Measurements from ENCODE around the gene FBXL19.

FBXL19 gene

DNA sequence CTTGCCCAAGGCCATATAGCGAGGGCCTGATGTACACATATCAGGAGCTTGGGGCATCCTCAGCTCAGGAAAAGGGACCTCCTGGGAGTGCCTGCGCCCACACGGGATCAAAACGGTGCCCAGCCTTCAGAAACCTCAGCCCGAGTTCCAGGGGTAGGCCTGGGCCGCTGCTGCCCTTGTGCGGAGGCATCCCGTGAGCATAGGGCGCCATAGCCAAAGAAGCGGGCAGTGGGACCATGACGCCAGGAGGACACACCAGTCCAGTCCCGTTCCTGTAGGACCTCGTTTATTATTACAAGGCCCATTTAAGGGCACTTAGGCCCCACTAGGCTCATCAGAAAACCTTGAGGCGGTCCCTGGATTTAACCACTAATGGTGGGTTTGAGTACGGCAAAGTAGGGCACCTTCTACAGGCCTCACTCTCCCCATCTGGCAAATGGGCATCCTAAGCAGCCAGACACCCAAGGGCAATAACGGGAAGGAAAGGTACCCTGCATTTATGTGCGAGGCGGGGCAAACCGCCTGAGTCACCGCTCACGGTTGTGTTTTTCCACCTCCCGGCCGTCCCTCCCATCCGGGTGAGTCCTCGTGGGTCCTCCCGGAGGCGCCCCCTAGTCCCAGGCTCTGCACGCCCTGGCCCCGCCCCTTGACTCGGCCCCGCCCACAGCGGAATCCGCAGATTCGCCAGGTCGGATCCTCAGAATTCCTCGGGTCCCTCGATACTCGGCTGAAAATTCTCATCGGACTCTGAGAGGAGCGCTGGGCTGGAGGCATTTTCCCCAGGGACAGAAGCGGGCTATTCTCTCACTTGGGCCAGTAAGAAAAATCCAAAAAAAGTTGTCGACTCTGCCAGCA lies 33.5 kb downstream of the FBXL19 start:
- POLR2A ChIA-PET = no interaction called here

DNA sequence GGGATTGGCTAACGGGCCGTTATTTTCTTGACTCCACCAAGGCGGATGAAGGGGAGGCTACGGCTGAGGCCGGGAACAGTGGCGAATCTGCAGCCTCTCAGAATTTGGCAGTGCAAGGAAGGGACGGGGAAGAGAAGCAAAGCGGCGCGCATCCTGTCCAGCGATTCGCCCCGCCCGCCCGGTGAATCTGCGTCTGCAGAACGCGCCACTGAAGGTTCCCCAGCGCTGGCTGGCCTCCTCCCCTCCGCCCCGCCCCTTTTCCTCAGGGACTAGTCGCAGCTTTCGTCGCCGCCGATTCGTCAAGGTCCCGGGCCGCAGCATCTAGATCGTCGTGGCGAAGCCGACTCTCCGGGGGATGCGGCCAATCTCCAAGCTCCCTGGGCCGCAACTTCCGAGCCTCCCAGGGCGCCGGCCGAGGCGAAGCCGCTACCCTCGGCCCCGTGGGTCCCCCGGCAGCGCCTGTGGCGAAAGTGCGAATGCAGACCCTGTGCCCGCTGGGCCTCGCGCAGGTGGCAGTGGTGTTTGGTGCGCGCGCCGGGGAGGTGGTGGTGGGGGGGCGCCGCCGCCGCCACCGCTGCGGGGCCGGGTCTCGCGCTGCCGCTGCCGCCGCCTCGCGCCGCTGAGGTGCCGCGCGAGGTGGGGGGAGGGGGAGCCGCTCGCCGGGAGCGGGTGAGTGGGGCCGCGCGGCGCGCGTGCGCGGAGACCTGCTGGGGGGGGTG lies 34.2 kb downstream of the FBXL19 start, which contains the start of gene SETD1A:
Gene SETD1A, plus strand, starts transcription at position 299 of the 719 bp plus-strand sequence. CDS start 978 bp downstream, outside the sequence.
- POLR2A ChIA-PET = no interaction called here
- TF ChIP-seq, protein P1, sequence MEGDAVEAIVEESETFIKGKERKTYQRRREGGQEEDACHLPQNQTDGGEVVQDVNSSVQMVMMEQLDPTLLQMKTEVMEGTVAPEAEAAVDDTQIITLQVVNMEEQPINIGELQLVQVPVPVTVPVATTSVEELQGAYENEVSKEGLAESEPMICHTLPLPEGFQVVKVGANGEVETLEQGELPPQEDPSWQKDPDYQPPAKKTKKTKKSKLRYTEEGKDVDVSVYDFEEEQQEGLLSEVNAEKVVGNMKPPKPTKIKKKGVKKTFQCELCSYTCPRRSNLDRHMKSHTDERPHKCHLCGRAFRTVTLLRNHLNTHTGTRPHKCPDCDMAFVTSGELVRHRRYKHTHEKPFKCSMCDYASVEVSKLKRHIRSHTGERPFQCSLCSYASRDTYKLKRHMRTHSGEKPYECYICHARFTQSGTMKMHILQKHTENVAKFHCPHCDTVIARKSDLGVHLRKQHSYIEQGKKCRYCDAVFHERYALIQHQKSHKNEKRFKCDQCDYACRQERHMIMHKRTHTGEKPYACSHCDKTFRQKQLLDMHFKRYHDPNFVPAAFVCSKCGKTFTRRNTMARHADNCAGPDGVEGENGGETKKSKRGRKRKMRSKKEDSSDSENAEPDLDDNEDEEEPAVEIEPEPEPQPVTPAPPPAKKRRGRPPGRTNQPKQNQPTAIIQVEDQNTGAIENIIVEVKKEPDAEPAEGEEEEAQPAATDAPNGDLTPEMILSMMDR (IDR thresholded peaks at IDR 0.05; ENCODE audit: control extremely low read depth, extremely low read depth, low read depth, missing control alignments) = no peak
- peak; percentile 97 for DNase-seq (ENCODE audit: extremely low spot score)
- CTCF ChIA-PET = interaction anchor here (0.7 kb wide), 1 partner anchor 103 kb away, joined by 3 read pairs; no protein-coding TSS in a partner anchor

More for the DNA sequence above, 33.5 kb downstream of the FBXL19 start:
- DNase-seq (ENCODE audit: extremely low spot score) = peak; percentile 87
- TF ChIP-seq, protein P1 (IDR thresholded peaks at IDR 0.05; ENCODE audit: control extremely low read depth, extremely low read depth, low read depth, missing control alignments) = peak; percentile 38
- CTCF ChIA-PET = interaction anchor here (1.6 to 15.1 kb wide), 2 partner anchors 18 to 143 kb away, joined by 5 to 173 read pairs; no protein-coding TSS in a partner anchor

DNA sequence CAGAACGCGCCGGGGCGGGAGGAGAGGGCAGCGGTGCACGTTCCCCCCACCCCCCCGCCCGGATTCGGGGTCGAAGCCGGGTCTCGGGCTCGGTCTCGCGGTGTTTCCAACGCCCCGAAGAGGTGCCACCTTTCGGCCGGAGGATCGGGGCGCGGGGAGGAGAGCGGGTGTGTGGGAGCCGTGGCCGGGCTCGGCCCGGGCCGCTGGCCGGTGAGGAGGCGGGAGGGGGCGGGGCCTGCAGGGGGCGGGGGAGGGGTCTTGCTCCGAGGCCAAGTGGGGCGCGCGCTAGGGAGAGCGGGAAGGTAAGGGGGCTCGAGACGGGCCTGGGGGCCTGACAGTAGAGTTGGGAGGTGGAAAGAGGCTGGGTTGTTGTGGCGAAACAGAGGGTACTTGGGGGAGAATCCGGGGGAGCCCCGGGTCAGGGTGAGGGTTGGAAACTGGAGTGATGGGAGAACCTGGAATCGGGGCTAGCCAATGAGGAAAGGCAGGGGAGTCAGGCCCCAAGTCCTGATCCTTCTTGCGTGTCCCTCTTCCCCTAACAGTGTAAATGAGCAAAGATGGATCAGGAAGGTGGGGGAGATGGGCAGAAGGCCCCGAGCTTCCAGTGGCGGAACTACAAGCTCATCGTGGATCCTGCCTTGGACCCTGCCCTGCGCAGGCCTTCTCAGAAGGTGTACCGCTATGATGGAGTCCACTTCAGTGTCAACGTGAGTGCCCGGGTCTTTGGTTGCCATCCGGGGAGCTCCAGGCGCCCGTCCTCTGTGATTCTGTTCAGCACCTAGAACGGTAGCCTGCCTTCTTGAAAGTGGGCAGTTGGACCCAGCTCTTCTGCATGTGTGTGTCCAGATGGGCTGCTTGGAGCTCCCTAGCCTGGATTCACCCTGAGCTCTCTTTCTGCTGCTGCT lies 35.1 kb downstream of the FBXL19 start:
- ChIA-PET POLR2A (no interaction called here), CTCF (interaction anchor here (0.7 to 1.4 kb wide), 2 partner anchors 103 to 910 kb away, joined by 3 to 4 read pairs; no protein-coding TSS in a partner anchor)
- TF ChIP-seq, protein P1 (IDR thresholded peaks at IDR 0.05; ENCODE audit: control extremely low read depth, extremely low read depth, low read depth, missing control alignments) = no peak
- peak; percentile 83 for DNase-seq (ENCODE audit: extremely low spot score)

DNA sequence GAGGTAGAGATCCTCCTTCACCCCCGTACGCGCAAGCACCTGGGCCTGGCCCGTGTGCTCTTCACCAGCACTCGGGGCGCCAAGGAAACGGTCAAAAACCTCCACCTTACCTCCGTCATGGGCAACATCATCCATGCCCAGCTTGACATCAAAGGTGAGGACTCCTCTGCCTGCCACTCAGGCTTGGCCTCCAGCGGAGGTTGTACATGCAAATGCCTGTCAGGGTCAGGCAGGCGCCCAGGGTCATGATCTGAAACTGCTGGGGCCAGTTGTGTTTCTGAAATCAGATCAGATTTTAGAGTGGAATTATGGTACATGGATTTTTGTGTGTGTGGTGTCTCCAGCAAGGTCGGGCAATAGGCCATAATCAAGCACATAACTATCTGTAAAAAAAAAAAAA lies 38.0 kb downstream of the FBXL19 start:
- ChIA-PET POLR2A (interaction anchor here (0.6 kb wide), 1 partner anchor 90 kb away, joined by 8 read pairs; no protein-coding TSS in a partner anchor), CTCF (interaction anchor here (1.2 to 5.3 kb wide), 2 partner anchors 8 to 12 kb away, joined by 3 to 25 read pairs; no protein-coding TSS in a partner anchor)
- TF ChIP-seq, protein P1 (IDR thresholded peaks at IDR 0.05; ENCODE audit: control extremely low read depth, extremely low read depth, low read depth, missing control alignments) = no peak
- no peak for DNase-seq (ENCODE audit: extremely low spot score)

DNA sequence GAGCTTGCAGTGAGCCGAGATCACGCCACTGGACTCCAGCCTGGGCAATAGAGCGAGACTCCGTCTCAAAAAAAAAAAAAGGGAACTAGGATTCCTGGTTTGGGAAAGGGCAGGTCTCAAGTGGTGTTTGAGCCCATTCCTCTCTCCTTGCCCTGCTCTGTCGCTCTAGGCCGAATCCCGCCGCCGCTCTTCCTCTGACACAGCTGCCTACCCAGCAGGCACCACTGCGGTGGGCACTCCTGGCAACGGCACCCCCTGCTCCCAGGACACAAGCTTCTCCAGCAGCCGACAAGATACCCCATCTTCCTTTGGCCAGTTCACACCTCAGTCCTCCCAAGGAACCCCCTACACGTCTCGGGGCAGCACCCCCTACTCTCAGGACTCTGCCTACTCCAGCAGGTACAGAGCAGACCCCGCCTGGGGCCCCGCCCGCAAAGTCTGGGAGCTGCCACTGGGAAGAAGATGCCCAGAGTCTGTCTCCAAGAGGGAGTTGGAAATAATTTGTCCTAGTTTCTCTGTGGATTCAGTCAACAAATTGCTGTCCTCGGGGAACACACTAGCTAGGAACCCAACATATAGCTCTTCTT lies 40.6 kb downstream of the FBXL19 start:
- ChIA-PET CTCF (interaction anchor here (0.7 to 5.3 kb wide), 5 partner anchors 10 to 21 kb away, joined by 3 to 25 read pairs (median 5); partner anchors contain the start of gene HSD3B7), POLR2A (no interaction called here)
- TF ChIP-seq, protein P1 (IDR thresholded peaks at IDR 0.05; ENCODE audit: control extremely low read depth, extremely low read depth, low read depth, missing control alignments) = no peak
- no peak for DNase-seq (ENCODE audit: extremely low spot score)

Data from GM10248 (cell line).